Activated naive CD4-positive, alpha-beta T cell treated with anti-CD3 and anti-CD28 coated beads, Interleukin-2, amount 50 U/mL, for 72 hours (primary cell): ENCODE measurements around the gene TEKT3. TPM values are rescaled to one million over a fixed set of nuclear protein-coding genes. Genes with fewer than 3 reads are reported as not detected.

Experiments
- total RNA-seq, 2 donors: library from RNA; stranded (reverse); gene quantifications; one replicate each; pipeline ENCODE4 v1.2.3, GENCODE V29; 2022

TEKT3 gene
- total RNA-seq, 2 donors from 2014 or later, result not detected

Other genes with a start within 250 kb of the TEKT3 start
- gene PMP22, start 76.3 kb downstream of the TEKT3 start, total RNA-seq, result under 1 TPM in 1 of 2 donors, not detected in 1; 0.53 TPM
- gene CDRT4, start 126.0 kb upstream of the TEKT3 start, total RNA-seq, result 1 to 10 TPM; 4.0 to 5.3 TPM
- 10 to 100 TPM; 11.2 to 15.0 TPM for gene TVP23C, start 221.9 kb upstream of the TEKT3 start, total RNA-seq